Stimulated activated naive CD4-positive, alpha-beta T cell (primary cell): Measurements from ENCODE around the gene DRC7.
"Not testable (repeated sequence)": the region's sequence is repeated elsewhere in the genome, so short reads cannot be mapped to it uniquely, and the experiment has no call there.

Experiments used
- DNase-seq, 6 experiments: peaks; one replicate each; lab custom pipeline; 2025; lab: John Stamatoyannopoulos, UW

The DRC7 gene

GRCh38 chr16:57762365-57763040 lies 67.9 kb downstream of the DRC7 start:
- DNase-seq, result no peak

- no peak for DNase-seq
These were observed 68.8 kb downstream of the DRC7 start for GRCh38 chr16:57763285-57764005.

GRCh38 chr16:57764006-57764340 lies 69.4 kb downstream of the DRC7 start:
- no peak for DNase-seq

GRCh38 chr16:57764341-57765159 lies 69.9 kb downstream of the DRC7 start:
- peak in 4 of 6 experiments; percentile 7 to 37 (median 14) for DNase-seq

GRCh38 chr16:57765160-57765728 lies 70.6 kb downstream of the DRC7 start:
- DNase-seq, result no peak

- DNase-seq, result no peak
These were observed 72.2 kb downstream of the DRC7 start for GRCh38 chr16:57766714-57767348.

- no peak for DNase-seq
These were observed 75.0 kb downstream of the DRC7 start for GRCh38 chr16:57769541-57770145.

GRCh38 chr16:57770361-57770760 lies 75.8 kb downstream of the DRC7 start:
- DNase-seq, result no peak

GRCh38 chr16:57771141-57771785 lies 76.7 kb downstream of the DRC7 start:
- DNase-seq, result no peak

GRCh38 chr16:57773019-57773418 lies 78.4 kb downstream of the DRC7 start:
- no peak for DNase-seq

- no peak for DNase-seq
These were observed 79.2 kb downstream of the DRC7 start for GRCh38 chr16:57773655-57774295.

GRCh38 chr16:57774705-57775285 lies 80.2 kb downstream of the DRC7 start:
- DNase-seq, result no peak

GRCh38 chr16:57775661-57776469 lies 81.3 kb downstream of the DRC7 start:
- DNase-seq, result no peak

GRCh38 chr16:57778658-57779057 lies 84.1 kb downstream of the DRC7 start:
- DNase-seq, result no peak

GRCh38 chr16:57779836-57780235 lies 85.2 kb downstream of the DRC7 start:
- DNase-seq, result not testable (repeated sequence)

GRCh38 chr16:57781349-57781740 lies 86.7 kb downstream of the DRC7 start:
- no peak for DNase-seq
